ENCODE results near the gene CA10. TPM values are rescaled to one million over a fixed set of nuclear protein-coding genes. Genes with fewer than 3 reads are reported as not detected.

CA10 gene
- total RNA-seq, 2 donors from 2014 or later = not detected

GRCh38 chr17:51677875-51678274 lies 480.6 kb downstream of the CA10 start:
- Histone ChIP-seq H3K36me3 (no peaks in the 10 kb centered on the region), H3K4me1 (no peaks in the 10 kb centered on the region), H3K4me3 (no peak overlapping the region), H3K9me3 (no peaks in the 10 kb centered on the region), H3K27ac (no peak overlapping the region), H3K27me3 (no peaks in the 10 kb centered on the region)
- TF ChIP-seq, protein P1, sequence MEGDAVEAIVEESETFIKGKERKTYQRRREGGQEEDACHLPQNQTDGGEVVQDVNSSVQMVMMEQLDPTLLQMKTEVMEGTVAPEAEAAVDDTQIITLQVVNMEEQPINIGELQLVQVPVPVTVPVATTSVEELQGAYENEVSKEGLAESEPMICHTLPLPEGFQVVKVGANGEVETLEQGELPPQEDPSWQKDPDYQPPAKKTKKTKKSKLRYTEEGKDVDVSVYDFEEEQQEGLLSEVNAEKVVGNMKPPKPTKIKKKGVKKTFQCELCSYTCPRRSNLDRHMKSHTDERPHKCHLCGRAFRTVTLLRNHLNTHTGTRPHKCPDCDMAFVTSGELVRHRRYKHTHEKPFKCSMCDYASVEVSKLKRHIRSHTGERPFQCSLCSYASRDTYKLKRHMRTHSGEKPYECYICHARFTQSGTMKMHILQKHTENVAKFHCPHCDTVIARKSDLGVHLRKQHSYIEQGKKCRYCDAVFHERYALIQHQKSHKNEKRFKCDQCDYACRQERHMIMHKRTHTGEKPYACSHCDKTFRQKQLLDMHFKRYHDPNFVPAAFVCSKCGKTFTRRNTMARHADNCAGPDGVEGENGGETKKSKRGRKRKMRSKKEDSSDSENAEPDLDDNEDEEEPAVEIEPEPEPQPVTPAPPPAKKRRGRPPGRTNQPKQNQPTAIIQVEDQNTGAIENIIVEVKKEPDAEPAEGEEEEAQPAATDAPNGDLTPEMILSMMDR (IDR thresholded peaks at IDR 0.05) = no peak
- no peak for DNase-seq (ENCODE audit: low spot score)

DNA sequence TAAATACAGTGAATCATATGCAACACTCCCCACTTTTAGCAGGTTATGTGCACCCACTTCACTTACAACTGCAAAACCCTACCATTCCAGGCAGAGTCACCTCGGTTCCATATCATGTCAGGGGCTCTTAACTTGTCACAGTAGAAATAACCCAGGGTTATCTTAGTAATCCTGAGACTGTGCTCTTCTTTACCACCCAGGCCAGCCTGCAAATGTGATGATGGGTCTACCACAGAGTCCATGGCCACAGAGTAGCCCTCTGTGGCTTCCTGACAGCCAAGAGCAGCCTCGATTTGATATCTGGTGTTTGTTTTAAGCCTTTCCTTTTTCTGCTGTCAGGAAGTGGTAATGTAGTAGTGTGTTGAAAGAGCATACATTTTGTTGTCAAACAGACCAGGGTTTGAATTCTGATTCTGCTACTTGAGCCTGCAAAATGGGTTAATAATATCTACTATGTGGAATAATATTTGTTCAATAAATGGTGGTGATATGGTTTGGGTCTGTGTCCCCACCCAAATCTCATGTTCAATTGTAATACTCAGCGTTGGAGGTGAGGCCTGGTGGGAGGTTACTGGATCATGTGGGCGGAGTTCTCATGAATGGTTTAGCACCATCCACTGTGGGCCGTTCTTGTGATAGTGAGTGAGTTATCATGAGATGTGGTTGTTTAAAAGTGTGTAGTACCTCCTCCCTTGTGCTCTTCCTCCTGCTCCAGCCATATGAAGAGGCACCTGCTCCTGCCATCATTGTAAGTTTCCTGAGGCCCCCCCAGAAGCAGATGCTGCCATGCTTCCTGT lies 481.6 kb downstream of the CA10 start:
- H3K9me3 ChIP-seq = no peaks in the 10 kb centered on the region
- no peak for DNase-seq (ENCODE audit: low spot score)
- H3K27me3 ChIP-seq = no peaks in the 10 kb centered on the region
- H3K36me3 ChIP-seq = no peaks in the 10 kb centered on the region
- H3K4me3 ChIP-seq = no peak overlapping the region
- H3K4me1 ChIP-seq = no peaks in the 10 kb centered on the region
- no peak overlapping the region for H3K27ac ChIP-seq
- TF ChIP-seq, protein P1 (IDR thresholded peaks at IDR 0.05) = no peak

DNA sequence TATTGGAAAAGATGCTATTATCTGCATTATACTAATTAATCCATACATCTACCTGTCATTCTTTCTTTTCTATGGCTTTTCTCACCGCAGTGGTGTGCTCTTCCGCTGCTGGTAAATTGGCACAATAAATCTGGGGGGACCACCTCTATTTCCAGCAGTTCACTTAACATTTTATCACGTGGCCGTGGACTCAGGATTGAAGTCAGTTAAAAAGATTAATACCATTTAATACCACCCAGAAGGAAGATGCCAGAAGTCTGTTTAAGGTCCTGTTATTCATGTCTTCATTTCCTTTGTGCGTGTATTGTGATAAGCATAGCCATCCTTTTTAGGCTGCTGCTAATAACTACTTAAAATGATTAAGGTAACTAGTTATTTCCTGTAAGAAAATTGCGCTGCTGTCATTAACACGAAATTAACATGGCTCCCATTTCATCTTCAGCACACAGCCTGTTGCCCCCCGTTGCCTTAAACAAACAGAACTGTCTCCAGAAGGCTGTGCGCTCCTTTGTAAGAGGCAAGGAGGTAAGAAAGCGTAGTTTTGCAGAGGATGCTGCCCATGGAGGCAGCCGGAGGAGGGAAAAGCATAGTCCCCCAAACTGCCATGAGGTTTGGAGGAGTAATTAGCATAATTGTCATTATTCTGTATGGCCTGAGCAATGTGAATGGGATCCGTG lies 483.8 kb downstream of the CA10 start:
- no peaks in the 10 kb centered on the region for H3K27me3 ChIP-seq
- H3K4me3 ChIP-seq = no peak overlapping the region
- TF ChIP-seq, protein P1 (IDR thresholded peaks at IDR 0.05) = no peak
- no peaks in the 10 kb centered on the region for H3K4me1 ChIP-seq
- no peak for DNase-seq (ENCODE audit: low spot score)
- no peaks in the 10 kb centered on the region for H3K36me3 ChIP-seq
- no peak overlapping the region for H3K27ac ChIP-seq
- H3K9me3 ChIP-seq = no peaks in the 10 kb centered on the region

DNA sequence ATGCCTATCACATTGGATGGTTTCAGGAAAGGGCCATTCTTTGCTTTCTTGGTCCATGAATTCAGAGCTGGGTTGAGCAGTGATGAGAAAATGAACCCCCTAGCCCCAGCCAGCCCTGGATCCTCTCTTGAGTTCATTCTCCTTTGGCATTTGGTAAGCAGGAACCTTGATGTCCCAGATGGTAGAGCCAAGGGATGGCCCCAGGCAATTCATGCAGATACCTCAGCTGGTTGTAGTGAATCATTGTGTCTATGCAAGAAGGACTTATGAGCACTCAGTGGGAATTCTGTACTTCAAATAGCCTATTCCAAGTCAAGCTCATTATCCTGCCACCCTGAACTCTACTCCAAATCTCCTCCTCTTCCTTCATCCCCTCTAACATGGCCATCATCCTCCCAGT lies 485.4 kb downstream of the CA10 start:
- H3K36me3 ChIP-seq = no peaks in the 10 kb centered on the region
- no peak overlapping the region for H3K27ac ChIP-seq
- H3K9me3 ChIP-seq = no peaks in the 10 kb centered on the region
- H3K4me1 ChIP-seq = no peaks in the 10 kb centered on the region
- no peak for DNase-seq (ENCODE audit: low spot score)
- H3K27me3 ChIP-seq = no peaks in the 10 kb centered on the region
- TF ChIP-seq, protein P1 (IDR thresholded peaks at IDR 0.05) = no peak
- no peak overlapping the region for H3K4me3 ChIP-seq

DNA sequence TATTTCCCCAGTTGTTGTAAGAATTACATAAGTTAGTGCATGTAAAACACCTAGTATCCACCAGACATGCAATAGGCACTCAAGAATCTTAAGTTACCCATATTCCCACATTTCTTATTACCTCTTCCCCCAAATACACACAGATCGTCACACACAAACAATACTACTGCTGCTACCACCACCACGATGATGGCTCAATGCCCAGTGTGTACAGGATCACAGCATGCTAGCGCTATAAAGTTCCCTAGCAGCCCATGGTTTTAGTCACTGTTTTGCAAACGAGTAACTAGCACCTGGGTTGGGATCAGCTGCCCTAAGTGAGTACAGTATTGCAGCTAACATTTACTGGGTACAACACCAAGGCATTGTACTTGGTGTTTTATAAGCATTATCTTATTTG lies 486.4 kb downstream of the CA10 start:
- Histone ChIP-seq H3K36me3 (no peaks in the 10 kb centered on the region), H3K27me3 (no peaks in the 10 kb centered on the region), H3K27ac (no peak overlapping the region), H3K4me3 (no peak overlapping the region), H3K9me3 (no peaks in the 10 kb centered on the region), H3K4me1 (no peaks in the 10 kb centered on the region)
- TF ChIP-seq, protein P1 (IDR thresholded peaks at IDR 0.05) = no peak
- no peak for DNase-seq (ENCODE audit: low spot score)
